ENCODE data around the gene OPCML.

DNA sequence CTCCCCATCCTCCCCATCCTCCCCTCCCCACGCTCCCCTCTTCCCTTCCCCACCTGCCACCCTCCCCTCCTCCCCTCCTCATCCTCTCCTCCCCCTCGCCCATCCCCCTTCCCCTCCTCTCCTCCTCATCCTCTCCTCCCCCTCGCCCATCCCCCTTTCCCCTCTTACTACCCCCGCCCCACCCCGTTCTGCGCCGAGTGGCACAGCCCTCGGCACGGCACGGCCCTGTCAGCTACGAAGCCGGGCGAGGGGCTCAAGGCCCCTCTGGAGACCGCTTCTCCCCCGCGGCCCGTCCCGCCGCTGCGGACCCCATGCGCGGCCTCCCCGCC, 449.9 kb downstream of the OPCML start:
- TF ChIP-seq, protein P1, sequence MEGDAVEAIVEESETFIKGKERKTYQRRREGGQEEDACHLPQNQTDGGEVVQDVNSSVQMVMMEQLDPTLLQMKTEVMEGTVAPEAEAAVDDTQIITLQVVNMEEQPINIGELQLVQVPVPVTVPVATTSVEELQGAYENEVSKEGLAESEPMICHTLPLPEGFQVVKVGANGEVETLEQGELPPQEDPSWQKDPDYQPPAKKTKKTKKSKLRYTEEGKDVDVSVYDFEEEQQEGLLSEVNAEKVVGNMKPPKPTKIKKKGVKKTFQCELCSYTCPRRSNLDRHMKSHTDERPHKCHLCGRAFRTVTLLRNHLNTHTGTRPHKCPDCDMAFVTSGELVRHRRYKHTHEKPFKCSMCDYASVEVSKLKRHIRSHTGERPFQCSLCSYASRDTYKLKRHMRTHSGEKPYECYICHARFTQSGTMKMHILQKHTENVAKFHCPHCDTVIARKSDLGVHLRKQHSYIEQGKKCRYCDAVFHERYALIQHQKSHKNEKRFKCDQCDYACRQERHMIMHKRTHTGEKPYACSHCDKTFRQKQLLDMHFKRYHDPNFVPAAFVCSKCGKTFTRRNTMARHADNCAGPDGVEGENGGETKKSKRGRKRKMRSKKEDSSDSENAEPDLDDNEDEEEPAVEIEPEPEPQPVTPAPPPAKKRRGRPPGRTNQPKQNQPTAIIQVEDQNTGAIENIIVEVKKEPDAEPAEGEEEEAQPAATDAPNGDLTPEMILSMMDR (IDR thresholded peaks at IDR 0.05): no peak
- no peak for TF ChIP-seq ZFX (IDR thresholded peaks at IDR 0.05; ENCODE audit: borderline replicate concordance)
